LNCaP clone FGC (cell line): Measurements from ENCODE around the gene TEAD1.

Source experiments
- DNase-seq: peaks from one replicate; pipeline ENCODE4 v3.0.0-alpha.2; 2011; ENCODE audit warnings: low read depth
- H3K4me3 ChIP-seq: 2 replicates; pipeline ENCODE4 v1.5.1; 2011; ENCODE audit warnings: mild to moderate bottlenecking, low read depth, low read length, control low read depth
- CTCF ChIP-seq: IDR thresholded peaks from 2 replicates; pipeline ENCODE4 v1.5.1; 2012; ENCODE audit warnings: mild to moderate bottlenecking; ENCODE audit not compliant: control insufficient read depth, insufficient read depth; ENCODE audit errors: extremely low read depth

TEAD1 gene

GRCh38 chr11:12860827-12861226 is 186.6 kb downstream of the TEAD1 start:
- no peak for DNase-seq
- H3K4me3 ChIP-seq, result no peak overlapping the region
- TF ChIP-seq CTCF, result no peak

GRCh38 chr11:12862696-12863469 is 188.7 kb downstream of the TEAD1 start:
- DNase-seq, result no peak
- TF ChIP-seq CTCF, result no peak
- no peak overlapping the region for H3K4me3 ChIP-seq

GRCh38 chr11:12863605-12864121 is 189.4 kb downstream of the TEAD1 start:
- H3K4me3 ChIP-seq, result no peak overlapping the region
- DNase-seq, result no peak
- no peak for TF ChIP-seq CTCF

GRCh38 chr11:12864316-12865156 is 190.3 kb downstream of the TEAD1 start:
- no peak for DNase-seq
- no peak overlapping the region for H3K4me3 ChIP-seq
- no peak for TF ChIP-seq CTCF

- no peak for DNase-seq
- no peak for TF ChIP-seq CTCF
- no peak overlapping the region for H3K4me3 ChIP-seq
Observed at GRCh38 chr11:12865863-12866595, 191.8 kb downstream of the TEAD1 start.

- H3K4me3 ChIP-seq, result no peak overlapping the region
- DNase-seq, result no peak
- no peak for TF ChIP-seq CTCF
Observed at GRCh38 chr11:12867531-12867930, 193.3 kb downstream of the TEAD1 start.
